Measurements from ENCODE around the gene ARID5B.

DNA sequence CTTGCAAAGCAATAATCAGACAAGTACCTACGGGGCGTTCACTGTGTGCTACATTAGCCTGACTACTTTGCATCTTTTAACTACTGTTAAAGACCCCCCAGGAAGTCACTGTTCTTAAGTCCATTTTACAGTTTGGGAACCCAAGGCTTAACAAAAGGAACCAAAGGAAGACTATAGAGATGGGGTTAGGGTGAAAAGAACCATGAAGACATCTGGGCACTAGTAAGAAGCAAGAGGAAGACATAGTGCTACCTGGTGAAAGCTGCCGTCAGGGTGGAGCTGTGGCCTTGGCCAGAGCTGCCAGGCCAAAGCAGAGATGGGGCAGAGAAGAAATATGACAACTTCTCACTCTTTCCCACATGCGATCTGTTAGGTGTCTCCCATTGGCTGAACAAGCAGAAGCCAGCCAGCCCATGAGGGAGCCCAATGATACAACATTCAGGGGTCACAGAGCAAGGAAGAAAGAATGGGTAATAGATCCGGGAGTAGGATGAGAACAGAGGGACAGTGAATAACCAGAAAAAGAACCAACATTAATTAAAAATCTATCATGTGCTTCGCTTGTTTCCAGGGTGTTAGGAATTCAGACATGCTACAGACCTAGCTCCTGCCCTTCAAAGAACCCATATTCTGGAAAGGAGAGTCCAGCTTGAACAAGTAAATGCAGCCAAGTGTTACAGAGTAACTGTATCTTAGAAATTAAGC is 85.4 kb downstream of the ARID5B start:
- TF ChIP-seq CTCF (IDR thresholded peaks at IDR 0.05; ENCODE audit: low read depth, low read length), result no peak
- TF ChIP-seq MAX (IDR thresholded peaks at IDR 0.05; ENCODE audit: low read depth, low read length), result no peak
- no peak for TF ChIP-seq POLR2A (IDR thresholded peaks at IDR 0.05; ENCODE audit: extremely low read depth, insufficient read length)
- no peak for TF ChIP-seq MYC (IDR thresholded peaks at IDR 0.05; ENCODE audit: low read depth, low read length)
